Liver (tissue), 9 donors: ENCODE measurements around the gene TCF7L2. TPM values are rescaled to one million over a fixed set of nuclear protein-coding genes. Genes with fewer than 3 reads are reported as not detected.

Experiments used
- DNase-seq: peaks from one replicate; pipeline ENCODE4 v3.0.0-alpha.2; 2017; ENCODE audit warnings: low spot score
- H3K27ac ChIP-seq, 2 donors: one replicate each; pipeline ENCODE4 v1.7.0; 2013; ENCODE audit warnings: inconsistent platforms in 2 of 2, low read length in 2 of 2, control low read depth in 1 of 2, low read depth in 1 of 2, mild to moderate bottlenecking in 1 of 2
- H3K27me3 ChIP-seq, 4 donors: one replicate each; pipeline versions ENCODE4 v1.6.1 to v1.7.0; 2013; ENCODE audit warnings: low read length in 3 of 4, inconsistent platforms in 1 of 4, mild to moderate bottlenecking in 1 of 4, moderate library complexity in 1 of 4; ENCODE audit not compliant: control insufficient read depth in 4 of 4, insufficient read depth in 4 of 4
- H3K36me3 ChIP-seq, 4 donors: one replicate each; pipeline versions ENCODE4 v1.6.1 to v1.7.0; 2013; ENCODE audit warnings: low read length in 3 of 4, mild to moderate bottlenecking in 3 of 4, low read depth in 1 of 4, moderate library complexity in 1 of 4; ENCODE audit not compliant: control insufficient read depth in 4 of 4, insufficient read depth in 3 of 4
- H3K4me1 ChIP-seq, 4 donors: one replicate each; pipeline versions ENCODE4 v1.6.1 to v1.7.0; 2013; ENCODE audit warnings: low read length in 3 of 4, mild to moderate bottlenecking in 3 of 4, moderate library complexity in 1 of 4; ENCODE audit not compliant: control insufficient read depth in 4 of 4, insufficient read depth in 4 of 4
- H3K4me3 ChIP-seq, 3 donors: one replicate each; pipeline versions ENCODE4 v1.6.1 to v1.7.0; 2013; ENCODE audit warnings: low read length in 3 of 3, control low read depth in 1 of 3, low read depth in 1 of 3, mild to moderate bottlenecking in 1 of 3
- H3K9ac ChIP-seq, 2 donors: one replicate each; pipeline ENCODE4 v1.7.0; 2013; ENCODE audit warnings: low read length in 2 of 2, mild to moderate bottlenecking in 2 of 2, moderate library complexity in 2 of 2, control low read depth in 1 of 2, low read depth in 1 of 2
- H3K9me3 ChIP-seq, 4 donors: one replicate each; pipeline versions ENCODE4 v1.6.1 to v1.7.0; 2013; ENCODE audit warnings: low read length in 3 of 4; ENCODE audit not compliant: control insufficient read depth in 4 of 4
- FOXA1 ChIP-seq: IDR thresholded peaks from 2 replicates; pipeline ENCODE4 v1.6.1; 2016; ENCODE audit warnings: antibody characterized with exemption
- FOXA2 ChIP-seq: IDR thresholded peaks from 2 replicates; pipeline ENCODE4 v1.6.1; 2016; ENCODE audit warnings: antibody characterized with exemption
- GABPA ChIP-seq, 2 donors: IDR thresholded peaks in 1 of 2; conservative IDR thresholded peaks in 1 of 2; 2 replicates each; pipeline ENCODE4 v1.6.1; 2016; ENCODE audit warnings: antibody characterized with exemption in 2 of 2, mild to moderate bottlenecking in 1 of 2, moderate library complexity in 1 of 2
- HNF4A ChIP-seq, 2 donors: conservative IDR thresholded peaks; 2 replicates each; pipeline ENCODE4 v1.6.1; 2016; ENCODE audit warnings: antibody characterized with exemption in 2 of 2, mild to moderate bottlenecking in 2 of 2
- HNF4G ChIP-seq: IDR thresholded peaks from 2 replicates; pipeline ENCODE4 v1.6.1; 2016; ENCODE audit warnings: antibody characterized with exemption
- NR2F2 ChIP-seq: IDR thresholded peaks from 2 replicates; pipeline ENCODE4 v1.6.1; 2016; ENCODE audit warnings: antibody characterized with exemption
- RAD21 ChIP-seq, 2 donors: IDR thresholded peaks; 2 replicates each; pipeline ENCODE4 v1.6.1; 2016; ENCODE audit warnings: antibody characterized with exemption in 2 of 2, mild to moderate bottlenecking in 2 of 2
- RXRA ChIP-seq, 2 donors: IDR thresholded peaks; 2 replicates each; pipeline ENCODE4 v1.6.1; 2017 to 2018; ENCODE audit warnings: antibody characterized with exemption in 2 of 2, mild to moderate bottlenecking in 1 of 2
- SP1 ChIP-seq: IDR thresholded peaks from 2 replicates; pipeline ENCODE4 v1.6.1; 2018; ENCODE audit warnings: antibody characterized with exemption, mild to moderate bottlenecking
- TAF1 ChIP-seq: conservative IDR thresholded peaks from 2 replicates; pipeline ENCODE4 v1.6.1; 2016; ENCODE audit warnings: antibody characterized with exemption, mild to moderate bottlenecking
- YY1 ChIP-seq: IDR thresholded peaks from 2 replicates; pipeline ENCODE4 v1.6.1; 2016; ENCODE audit warnings: antibody characterized with exemption, mild to moderate bottlenecking
- WGBS: extraction: QIAGEN DNeasy Blood & Tissue Kit; methylation state at CpG from one replicate; pipeline ENCODE4 v1.1.7; 2013; 5-methylcytosine and 5-hydroxymethylcytosine counted together
- polyA plus RNA-seq, 2 donors: library from polyadenylated mRNA; stranded (reverse) in 1 of 2; unstranded in 1 of 2; fragments of 200-250 nt in 1 of 2; fragments of >200 nt in 1 of 2; fragmentation: Nextera tagmentation in 1 of 2; extraction: Ambion mirVana in 1 of 2; gene quantifications; one replicate each; pipeline versions ENCODE4 v1.2.1 to v1.2.3, GENCODE V29; 2013 to 2015
- total RNA-seq, 2 donors: library from RNA; depleted of rRNA; stranded (reverse); fragments of >200 nt; gene quantifications; one replicate each; pipeline ENCODE4 v1.2.3, GENCODE V29; 2014
- TF ChIP-seq, protein P1 (sequence below): IDR thresholded peaks from 2 replicates; pipeline ENCODE4 v1.6.1; 2016; ENCODE audit warnings: antibody characterized with exemption, mild to moderate bottlenecking
- TF ChIP-seq, protein P2 (sequence below): fragments of 150-350 bp; IDR thresholded peaks from 2 replicates; pipeline ENCODE4 v1.5.1; 2017; ENCODE audit warnings: improper control_type of control experiment, low read depth, low read length; ENCODE audit not compliant: missing input control
- TF ChIP-seq, protein P3 (sequence below): IDR thresholded peaks from 2 replicates; pipeline ENCODE4 v1.6.1; 2016; ENCODE audit warnings: antibody characterized with exemption
- TF ChIP-seq, protein P4 (sequence below): IDR thresholded peaks from 2 replicates; pipeline ENCODE4 v1.6.1; 2016; ENCODE audit warnings: antibody characterized with exemption
- TF ChIP-seq, protein P5 (sequence below): IDR thresholded peaks from 2 replicates; pipeline ENCODE4 v1.6.1; 2016; ENCODE audit warnings: antibody characterized with exemption
- donor health status: healthy.
- donor health status: healthy.
- donor health status: healthy.
- donor health status: healthy.
- donor health status: healthy.

TCF7L2 gene
- total and polyA plus RNA-seq, 4 donors = 4.9 to 18.0 (median 8.3) TPM

DNA sequence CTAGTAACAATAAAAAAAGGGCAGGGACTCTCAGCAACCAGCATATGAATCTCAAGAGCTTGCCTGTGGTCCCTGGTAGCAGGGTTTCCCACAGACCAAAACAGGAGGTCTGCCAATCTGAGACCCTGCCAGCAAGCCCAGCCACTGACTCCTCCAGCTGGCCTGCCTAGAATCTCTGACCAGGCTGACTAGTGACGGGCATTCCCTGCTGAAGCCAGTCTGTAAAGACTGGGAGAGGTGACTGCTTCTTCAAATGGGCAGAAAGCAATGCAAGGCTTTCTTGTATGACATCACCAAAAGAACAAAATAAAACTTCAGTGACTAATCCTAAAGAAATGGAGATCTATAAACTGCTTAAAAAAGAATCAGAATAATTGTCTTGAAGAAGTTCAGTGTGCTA is 249.4 kb downstream of the TCF7L2 start:
- no peak for TF ChIP-seq RAD21 (IDR thresholded peaks at IDR 0.05)
- no peak for TF ChIP-seq SP1
- TF ChIP-seq YY1 = no peak
- TF ChIP-seq HNF4G = no peak
- TF ChIP-seq, protein P1, sequence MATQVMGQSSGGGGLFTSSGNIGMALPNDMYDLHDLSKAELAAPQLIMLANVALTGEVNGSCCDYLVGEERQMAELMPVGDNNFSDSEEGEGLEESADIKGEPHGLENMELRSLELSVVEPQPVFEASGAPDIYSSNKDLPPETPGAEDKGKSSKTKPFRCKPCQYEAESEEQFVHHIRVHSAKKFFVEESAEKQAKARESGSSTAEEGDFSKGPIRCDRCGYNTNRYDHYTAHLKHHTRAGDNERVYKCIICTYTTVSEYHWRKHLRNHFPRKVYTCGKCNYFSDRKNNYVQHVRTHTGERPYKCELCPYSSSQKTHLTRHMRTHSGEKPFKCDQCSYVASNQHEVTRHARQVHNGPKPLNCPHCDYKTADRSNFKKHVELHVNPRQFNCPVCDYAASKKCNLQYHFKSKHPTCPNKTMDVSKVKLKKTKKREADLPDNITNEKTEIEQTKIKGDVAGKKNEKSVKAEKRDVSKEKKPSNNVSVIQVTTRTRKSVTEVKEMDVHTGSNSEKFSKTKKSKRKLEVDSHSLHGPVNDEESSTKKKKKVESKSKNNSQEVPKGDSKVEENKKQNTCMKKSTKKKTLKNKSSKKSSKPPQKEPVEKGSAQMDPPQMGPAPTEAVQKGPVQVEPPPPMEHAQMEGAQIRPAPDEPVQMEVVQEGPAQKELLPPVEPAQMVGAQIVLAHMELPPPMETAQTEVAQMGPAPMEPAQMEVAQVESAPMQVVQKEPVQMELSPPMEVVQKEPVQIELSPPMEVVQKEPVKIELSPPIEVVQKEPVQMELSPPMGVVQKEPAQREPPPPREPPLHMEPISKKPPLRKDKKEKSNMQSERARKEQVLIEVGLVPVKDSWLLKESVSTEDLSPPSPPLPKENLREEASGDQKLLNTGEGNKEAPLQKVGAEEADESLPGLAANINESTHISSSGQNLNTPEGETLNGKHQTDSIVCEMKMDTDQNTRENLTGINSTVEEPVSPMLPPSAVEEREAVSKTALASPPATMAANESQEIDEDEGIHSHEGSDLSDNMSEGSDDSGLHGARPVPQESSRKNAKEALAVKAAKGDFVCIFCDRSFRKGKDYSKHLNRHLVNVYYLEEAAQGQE = no peak
- TF ChIP-seq FOXA2 = no peak
- no peak for TF ChIP-seq TAF1
- no peak for TF ChIP-seq GABPA (IDR thresholded peaks at IDR 0.05 in 1 of 2, conservative IDR thresholded peaks at IDR 0.05 in 1 of 2)
- TF ChIP-seq RXRA (IDR thresholded peaks at IDR 0.05) = no peak
- TF ChIP-seq, protein P2, sequence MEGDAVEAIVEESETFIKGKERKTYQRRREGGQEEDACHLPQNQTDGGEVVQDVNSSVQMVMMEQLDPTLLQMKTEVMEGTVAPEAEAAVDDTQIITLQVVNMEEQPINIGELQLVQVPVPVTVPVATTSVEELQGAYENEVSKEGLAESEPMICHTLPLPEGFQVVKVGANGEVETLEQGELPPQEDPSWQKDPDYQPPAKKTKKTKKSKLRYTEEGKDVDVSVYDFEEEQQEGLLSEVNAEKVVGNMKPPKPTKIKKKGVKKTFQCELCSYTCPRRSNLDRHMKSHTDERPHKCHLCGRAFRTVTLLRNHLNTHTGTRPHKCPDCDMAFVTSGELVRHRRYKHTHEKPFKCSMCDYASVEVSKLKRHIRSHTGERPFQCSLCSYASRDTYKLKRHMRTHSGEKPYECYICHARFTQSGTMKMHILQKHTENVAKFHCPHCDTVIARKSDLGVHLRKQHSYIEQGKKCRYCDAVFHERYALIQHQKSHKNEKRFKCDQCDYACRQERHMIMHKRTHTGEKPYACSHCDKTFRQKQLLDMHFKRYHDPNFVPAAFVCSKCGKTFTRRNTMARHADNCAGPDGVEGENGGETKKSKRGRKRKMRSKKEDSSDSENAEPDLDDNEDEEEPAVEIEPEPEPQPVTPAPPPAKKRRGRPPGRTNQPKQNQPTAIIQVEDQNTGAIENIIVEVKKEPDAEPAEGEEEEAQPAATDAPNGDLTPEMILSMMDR = no peak
- TF ChIP-seq, protein P3, sequence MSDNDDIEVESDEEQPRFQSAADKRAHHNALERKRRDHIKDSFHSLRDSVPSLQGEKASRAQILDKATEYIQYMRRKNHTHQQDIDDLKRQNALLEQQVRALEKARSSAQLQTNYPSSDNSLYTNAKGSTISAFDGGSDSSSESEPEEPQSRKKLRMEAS = no peak
- TF ChIP-seq, protein P4, sequence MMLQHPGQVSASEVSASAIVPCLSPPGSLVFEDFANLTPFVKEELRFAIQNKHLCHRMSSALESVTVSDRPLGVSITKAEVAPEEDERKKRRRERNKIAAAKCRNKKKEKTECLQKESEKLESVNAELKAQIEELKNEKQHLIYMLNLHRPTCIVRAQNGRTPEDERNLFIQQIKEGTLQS = no peak
- no peak for TF ChIP-seq FOXA1
- no peak for TF ChIP-seq NR2F2
- TF ChIP-seq, protein P5, sequence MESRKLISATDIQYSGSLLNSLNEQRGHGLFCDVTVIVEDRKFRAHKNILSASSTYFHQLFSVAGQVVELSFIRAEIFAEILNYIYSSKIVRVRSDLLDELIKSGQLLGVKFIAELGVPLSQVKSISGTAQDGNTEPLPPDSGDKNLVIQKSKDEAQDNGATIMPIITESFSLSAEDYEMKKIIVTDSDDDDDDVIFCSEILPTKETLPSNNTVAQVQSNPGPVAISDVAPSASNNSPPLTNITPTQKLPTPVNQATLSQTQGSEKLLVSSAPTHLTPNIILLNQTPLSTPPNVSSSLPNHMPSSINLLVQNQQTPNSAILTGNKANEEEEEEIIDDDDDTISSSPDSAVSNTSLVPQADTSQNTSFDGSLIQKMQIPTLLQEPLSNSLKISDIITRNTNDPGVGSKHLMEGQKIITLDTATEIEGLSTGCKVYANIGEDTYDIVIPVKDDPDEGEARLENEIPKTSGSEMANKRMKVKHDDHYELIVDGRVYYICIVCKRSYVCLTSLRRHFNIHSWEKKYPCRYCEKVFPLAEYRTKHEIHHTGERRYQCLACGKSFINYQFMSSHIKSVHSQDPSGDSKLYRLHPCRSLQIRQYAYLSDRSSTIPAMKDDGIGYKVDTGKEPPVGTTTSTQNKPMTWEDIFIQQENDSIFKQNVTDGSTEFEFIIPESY = no peak
- H3K9ac ChIP-seq = no peak overlapping the region
- no peaks in the 10 kb centered on the region for H3K9me3 ChIP-seq
- WGBS = 60% methylated on average over 1 of the region's 1 CpG
- DNase-seq = no peak
- H3K27me3 ChIP-seq = no peaks in the 10 kb centered on the region
- no peak overlapping the region for H3K27ac ChIP-seq
- H3K4me1 ChIP-seq = no peaks in the 10 kb centered on the region
- H3K36me3 ChIP-seq = no peaks in the 10 kb centered on the region
- no peak overlapping the region for H3K4me3 ChIP-seq

DNA sequence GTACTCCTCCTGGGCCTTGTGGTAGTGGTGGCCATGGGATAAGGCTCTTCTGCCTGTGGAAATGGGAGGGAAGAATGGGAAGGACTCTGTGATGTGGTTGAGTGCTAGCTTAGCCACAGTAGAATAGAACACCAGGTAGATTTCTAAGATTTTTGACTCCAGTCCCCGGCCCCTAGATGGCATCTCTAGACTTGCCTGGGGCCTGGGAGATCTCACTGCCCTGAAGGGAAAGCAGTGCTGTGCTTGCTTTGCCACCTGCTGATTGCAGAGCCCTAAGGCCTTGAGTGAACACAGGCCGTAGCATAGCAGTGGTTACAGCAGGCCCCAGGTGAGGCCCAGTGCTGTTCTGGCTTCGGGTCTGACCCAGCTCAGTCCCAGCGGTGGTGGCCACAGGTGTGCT is 252.0 kb downstream of the TCF7L2 start:
- H3K9me3 ChIP-seq = peaks cover 0 to 8% (median under 1%) of the 10 kb centered on the region in 4 donors
- 96% methylated on average over 4 of the region's 4 CpGs for WGBS
- no peaks in the 10 kb centered on the region for H3K4me1 ChIP-seq
- H3K27me3 ChIP-seq = no peaks in the 10 kb centered on the region
- no peak overlapping the region for H3K9ac ChIP-seq
- no peaks in the 10 kb centered on the region for H3K36me3 ChIP-seq
- no peak overlapping the region for H3K27ac ChIP-seq
- no peak for TF ChIP-seq FOXA2
- TF ChIP-seq, protein P1 = no peak
- no peak for TF ChIP-seq GABPA (IDR thresholded peaks at IDR 0.05 in 1 of 2, conservative IDR thresholded peaks at IDR 0.05 in 1 of 2)
- TF ChIP-seq, protein P4 = no peak
- TF ChIP-seq RXRA (IDR thresholded peaks at IDR 0.05) = no peak
- no peak for TF ChIP-seq HNF4A (conservative IDR thresholded peaks at IDR 0.05)
- no peak for TF ChIP-seq NR2F2
- TF ChIP-seq, protein P3 = no peak
- TF ChIP-seq, protein P5 = no peak
- TF ChIP-seq RAD21 (IDR thresholded peaks at IDR 0.05) = no peak
- TF ChIP-seq SP1 = no peak
- H3K4me3 ChIP-seq = no peak overlapping the region
- no peak for DNase-seq
